ENCODE data around the gene FOLR3.
A peak's percentile ranks its signal among the peaks of the same experiment; 100 is the strongest.
"Not testable (repeated sequence)": the region's sequence is repeated elsewhere in the genome, so short reads cannot be mapped to it uniquely, and the experiment has no call there.

FOLR3 gene

DNA sequence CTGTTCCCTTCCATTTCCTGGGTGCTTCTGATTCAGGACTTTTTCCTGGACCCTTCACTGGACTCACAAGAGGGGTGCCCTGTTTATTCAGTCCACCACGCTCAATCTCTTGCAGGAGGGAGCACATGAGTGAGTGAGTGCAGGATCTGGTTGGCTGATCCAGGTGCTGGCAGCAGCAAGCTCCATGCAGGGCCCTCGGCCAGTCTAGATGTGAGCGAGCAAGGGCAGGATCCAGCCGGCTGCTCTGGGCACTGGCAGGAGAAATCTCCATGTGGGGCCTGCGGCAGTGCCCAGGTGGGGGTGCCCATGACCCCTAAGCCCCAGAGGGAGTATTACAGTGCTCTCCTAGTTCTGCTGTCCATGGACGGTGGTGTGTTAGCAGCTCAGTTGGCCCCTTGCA lies 11.5 kb upstream of the FOLR3 start:
- no peak for DNase-seq

DNA sequence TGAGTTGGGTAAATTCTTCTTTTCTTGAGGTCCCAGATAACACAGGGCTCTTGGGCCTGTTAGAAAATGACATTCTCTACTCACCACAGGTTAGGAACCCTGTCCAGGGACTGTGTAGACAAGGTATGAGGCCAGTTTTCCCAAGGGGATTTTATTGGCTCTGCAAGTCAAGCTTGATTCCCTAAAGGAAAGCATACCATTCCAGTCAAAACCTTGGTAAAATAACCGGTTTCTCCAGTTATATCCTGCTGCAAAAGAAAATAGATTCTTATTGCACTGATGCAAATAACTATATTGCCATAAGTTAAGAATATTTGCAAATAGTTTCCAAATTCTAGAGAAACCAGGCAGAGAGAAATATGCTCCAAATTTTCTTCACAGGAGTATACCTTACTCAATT lies 9.6 kb upstream of the FOLR3 start:
- no peak for DNase-seq

GRCh38 chr11:72127923-72128322 lies 7.6 kb upstream of the FOLR3 start:
- DNase-seq: no peak

DNA sequence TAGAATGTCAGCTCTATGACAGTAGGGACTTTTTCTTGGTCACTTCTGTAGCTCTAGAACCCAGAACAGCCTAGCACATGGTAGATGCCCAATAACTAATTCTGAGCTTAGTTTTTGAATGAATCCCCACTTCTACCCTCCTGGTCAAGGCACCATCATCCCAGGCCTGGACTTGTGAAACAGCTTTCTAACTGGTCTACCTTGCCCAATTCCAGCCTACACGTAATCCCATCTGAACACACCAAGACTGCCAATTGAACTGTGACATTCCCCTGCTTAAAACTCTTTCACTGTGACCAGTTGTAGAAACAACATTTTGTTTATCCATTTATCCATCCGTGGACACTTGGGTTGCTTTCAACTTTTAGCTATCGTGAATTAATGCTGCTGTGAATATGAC lies 6.1 kb upstream of the FOLR3 start:
- no peak for DNase-seq

DNA sequence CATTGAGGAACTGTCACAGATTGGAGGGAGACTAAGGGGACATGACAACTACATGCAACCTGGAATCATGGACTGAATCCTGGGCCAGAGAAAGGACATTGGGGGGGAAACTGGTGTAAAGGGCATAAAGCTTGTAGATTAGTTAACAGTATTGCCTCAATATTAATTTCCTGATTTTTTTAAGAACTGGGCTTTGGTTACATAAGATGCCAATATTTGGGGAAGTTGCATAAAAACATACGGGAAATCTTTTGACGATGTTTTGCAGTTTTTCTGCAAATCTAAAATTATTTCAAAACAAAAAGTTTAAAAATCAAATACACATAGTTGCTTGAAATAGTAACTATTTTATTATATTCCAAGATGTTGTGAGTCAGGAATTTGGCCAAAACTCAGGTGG lies 2.9 kb upstream of the FOLR3 start:
- DNase-seq: peak; percentile 58

DNA sequence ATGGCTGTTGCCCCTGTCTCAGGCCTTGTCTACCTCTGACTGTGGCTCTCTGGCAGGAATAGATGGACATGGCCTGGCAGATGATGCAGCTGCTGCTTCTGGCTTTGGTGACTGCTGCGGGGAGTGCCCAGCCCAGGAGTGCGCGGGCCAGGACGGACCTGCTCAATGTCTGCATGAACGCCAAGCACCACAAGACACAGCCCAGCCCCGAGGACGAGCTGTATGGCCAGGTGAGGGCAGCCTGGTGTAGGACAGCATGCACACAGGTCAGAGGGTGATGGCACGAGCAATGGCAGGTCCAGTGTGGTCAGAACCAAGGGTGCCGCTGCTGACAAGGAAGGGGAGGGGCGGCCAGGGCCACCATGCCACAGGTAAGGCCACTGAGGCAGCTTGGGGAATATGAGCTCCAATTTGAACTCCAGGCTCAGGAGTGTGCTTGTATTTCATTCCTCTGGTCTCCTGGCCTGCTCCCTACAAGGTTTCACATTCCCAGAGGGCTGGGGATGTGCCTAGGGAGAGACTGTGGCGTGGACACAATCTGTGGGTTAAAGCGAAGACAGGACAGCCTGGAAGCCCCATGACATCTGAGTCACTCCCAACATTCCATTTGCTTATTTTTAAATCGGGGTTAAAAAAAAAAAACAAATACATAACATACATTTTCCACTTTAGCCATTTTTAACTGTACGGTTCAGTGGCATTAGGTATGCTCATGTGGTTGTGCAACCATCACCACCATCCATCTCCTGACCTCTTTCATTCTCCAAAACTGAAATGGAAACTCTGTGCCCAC lies 562 bp downstream of the FOLR3 start:
- DNase-seq: no peak

- peak; percentile 51 for DNase-seq
These were observed 1.2 kb downstream of the FOLR3 start for GRCh38 chr11:72136684-72137262.

- no peak for DNase-seq
These were observed 3.4 kb downstream of the FOLR3 start for GRCh38 chr11:72138821-72139390.

DNA sequence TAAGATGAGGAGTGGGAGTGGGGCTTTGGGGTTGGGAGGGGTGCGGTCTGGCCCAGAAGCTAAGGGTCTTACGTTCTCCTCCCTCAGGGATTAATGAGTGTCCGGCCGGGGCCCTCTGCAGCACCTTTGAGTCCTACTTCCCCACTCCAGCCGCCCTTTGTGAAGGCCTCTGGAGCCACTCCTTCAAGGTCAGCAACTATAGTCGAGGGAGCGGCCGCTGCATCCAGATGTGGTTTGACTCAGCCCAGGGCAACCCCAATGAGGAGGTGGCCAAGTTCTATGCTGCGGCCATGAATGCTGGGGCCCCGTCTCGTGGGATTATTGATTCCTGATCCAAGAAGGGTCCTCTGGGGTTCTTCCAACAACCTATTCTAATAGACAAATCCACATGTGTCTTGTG lies 4.0 kb downstream of the FOLR3 start:
- no peak for DNase-seq

DNA sequence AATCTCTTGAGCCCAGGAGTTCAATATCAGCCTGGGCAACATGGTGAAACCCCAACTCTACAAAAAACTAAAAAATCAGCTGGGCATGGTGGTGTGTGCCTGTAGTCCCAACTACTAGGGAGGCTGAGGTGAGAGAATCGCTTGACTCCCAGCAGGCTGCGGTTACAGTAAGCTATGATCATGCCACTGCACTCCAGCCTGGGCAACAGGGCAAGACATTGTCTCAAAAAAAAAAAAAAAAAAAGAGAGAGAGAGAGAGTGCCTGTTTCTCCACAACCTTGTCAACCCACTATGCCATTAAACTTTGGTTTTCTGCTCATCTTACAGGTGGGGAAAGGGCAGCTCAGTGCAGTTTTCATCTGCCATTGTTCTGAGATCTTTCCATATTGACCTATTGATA lies 5.1 kb downstream of the FOLR3 start:
- no peak for DNase-seq

- DNase-seq: no peak
These were observed 5.5 kb downstream of the FOLR3 start for GRCh38 chr11:72141066-72141465.

GRCh38 chr11:72142086-72142485 lies 6.6 kb downstream of the FOLR3 start:
- DNase-seq: not testable (repeated sequence)

DNA sequence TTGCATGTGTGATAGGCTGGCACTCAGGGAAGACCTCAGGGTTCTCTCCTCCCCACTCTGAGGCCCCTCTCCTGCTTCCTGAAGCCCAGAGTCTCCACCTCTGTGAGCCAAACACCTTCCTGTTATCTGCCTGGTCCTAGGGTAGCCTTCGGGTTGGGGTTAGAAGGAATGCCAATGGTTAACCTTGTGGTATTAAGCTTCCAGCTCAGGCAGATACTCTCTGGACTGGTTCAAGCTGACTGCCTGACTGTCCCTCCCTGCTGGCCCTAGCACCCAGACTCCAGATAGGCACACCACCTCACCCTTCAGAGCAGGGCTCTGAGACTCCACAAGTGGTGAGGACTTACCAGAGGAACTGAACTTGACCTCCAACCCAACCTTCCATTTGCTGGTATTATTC lies 7.0 kb downstream of the FOLR3 start:
- DNase-seq: not testable (repeated sequence)

- DNase-seq: no peak
These were observed 9.5 kb downstream of the FOLR3 start for GRCh38 chr11:72144807-72145565.

DNA sequence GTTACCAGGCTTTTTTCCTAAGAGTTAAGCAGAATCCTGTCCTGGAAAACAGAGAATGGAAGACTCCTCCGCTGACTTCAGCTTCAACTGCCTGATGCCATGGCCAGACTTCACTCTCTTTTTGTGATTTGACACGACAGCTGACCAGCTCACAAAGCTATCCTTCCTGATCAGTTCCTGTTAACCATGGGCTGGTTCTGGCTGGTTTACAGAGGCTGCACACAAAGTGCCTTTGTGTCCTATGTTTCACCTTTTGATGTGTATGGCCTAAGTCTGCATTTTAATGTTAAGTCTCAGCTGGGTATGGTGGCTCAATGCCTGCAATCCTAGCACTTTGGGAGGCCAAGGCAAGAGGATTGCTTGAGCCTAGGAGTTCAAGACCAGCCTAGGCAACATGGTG lies 11.1 kb downstream of the FOLR3 start:
- DNase-seq: no peak

GRCh38 chr11:72150882-72151281 lies 15.4 kb downstream of the FOLR3 start:
- DNase-seq: no peak

GRCh38 chr11:72153874-72154273 lies 18.3 kb downstream of the FOLR3 start:
- DNase-seq: not testable (repeated sequence)

- DNase-seq: no peak
These were observed 19.3 kb downstream of the FOLR3 start for GRCh38 chr11:72154816-72155215.

GRCh38 chr11:72155751-72156150 lies 20.2 kb downstream of the FOLR3 start:
- no peak for DNase-seq

DNA sequence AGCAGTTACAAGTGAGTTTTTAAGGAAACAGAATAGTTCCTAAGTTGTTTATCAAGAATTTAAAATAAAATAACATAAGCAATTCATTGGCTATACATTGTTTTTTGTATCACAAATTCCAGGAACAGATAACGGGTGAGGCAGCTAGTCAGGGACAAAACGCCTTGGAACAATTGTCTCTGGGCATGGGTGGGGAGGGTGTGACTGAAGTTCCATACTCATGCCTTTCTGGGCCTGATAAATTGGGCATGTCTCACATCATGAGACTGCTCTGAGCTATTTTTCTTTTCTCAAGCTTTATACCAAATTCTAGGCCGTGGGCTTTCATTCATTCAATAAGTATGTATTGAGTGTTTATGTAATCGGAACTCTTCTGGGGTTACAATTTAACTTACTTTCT lies 21.6 kb downstream of the FOLR3 start:
- no peak for DNase-seq

DNA sequence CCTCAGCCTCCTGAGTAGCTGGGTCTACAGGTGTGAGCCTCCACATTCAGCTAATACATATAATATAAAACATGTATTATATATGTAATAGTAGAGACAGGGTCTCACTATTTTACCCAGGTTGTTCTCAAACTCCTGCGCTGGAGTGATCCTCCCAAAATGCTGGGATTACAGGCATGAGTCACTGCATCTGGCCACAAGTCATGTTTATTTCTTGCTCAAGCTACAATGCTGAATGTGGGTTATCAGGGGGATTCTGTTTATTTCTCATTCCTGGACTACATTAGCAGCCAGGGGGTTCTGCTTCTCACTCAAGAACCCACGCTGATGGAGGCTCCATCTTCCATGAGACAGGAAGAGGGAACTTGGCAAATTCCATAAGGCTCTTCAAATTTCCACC lies 24.8 kb downstream of the FOLR3 start:
- no peak for DNase-seq

DNA sequence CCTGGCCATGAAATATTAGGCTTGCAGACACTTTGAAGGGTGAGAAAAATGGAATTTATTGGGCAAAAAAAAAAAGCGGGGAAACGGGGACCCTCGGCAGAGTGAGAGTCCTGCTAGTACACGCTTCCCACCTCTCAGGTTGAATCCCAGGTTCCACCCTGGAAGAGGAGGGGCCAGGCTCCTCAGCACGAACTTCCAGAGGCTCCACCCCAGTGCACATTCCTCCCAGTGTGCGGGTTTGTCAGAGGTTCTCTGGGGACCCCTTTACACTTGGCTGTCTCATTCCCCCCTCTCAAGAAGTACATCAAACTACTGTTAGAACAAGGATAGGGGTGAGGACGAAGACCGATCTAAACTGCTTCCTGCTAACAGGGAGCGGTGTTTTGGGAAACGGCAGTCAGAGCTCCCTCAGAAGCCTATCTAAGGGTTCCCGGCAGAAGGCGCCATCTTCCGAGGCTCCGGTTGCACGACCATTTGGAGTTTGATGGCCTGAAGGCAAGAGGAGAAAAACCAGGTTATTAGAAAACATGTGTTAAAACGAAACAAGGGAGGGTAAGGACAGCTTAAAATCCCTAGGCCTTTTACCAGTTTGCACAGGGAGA lies 27.5 kb downstream of the FOLR3 start:
- DNase-seq: no peak

DNA sequence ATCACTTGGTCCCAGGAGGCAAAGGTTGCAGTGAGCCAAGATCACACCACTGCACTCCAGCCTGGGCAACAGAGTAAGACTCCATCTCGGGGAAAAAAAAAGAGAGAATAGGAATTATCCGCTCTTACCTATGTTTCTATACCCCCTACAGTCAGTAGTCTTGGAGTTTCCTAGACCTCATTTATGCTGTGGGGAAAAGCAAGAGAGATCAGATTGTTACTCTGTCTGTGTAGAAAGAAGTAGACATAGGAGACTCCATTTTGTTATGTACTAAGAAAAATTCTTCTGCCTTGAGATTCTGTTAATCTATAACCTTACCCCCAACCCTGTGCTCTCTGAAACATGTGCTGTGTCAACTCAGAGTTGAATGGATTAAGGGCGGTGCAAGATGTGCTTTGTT lies 28.7 kb downstream of the FOLR3 start:
- DNase-seq: not testable (repeated sequence)

Measured in suppressor macrophage treated with lipopolysaccharide for 4 hours (primary cell).